ENCODE measurements around the gene PZP. TPM values are rescaled to one million over a fixed set of nuclear protein-coding genes. Genes with fewer than 3 reads are reported as not detected.

PZP gene
- total RNA-seq, 1 experiment from 2014 or later, result not detected

DNA sequence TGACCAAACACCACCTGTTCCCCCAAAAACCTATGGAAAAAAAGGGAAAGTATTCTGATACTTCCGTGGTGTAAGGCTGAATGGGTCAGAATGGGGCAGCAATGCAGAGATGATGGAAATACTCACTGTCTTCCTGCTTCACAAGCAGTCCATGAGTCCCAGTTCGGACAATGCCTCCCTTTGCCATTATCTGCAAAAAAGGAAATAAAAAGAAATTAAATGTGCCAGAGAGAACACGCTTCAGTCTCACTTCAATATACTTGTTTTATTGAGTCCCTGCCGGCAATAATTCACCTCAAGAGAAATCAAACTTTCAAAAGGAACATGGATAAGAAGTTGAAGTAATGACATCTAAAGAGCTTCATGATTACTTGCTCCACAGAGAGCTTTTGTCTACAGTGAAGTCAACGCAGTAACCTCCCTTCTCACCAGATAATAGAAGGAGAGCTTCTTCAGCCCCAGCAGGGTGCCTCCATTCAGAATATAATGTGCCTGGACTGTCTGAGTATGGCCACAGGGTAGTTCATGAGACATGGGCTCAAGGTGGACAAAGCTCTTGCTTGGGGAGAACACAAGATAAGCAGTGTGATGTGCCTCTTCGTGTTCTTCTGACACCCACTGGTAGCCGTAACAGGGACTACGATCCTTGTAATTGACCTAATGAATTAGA lies 107.0 kb downstream of the PZP start:
- Histone ChIP-seq H3K36me3 (ENCODE audit: control insufficient read depth, insufficient read depth, low read length) (no peaks in the 10 kb centered on the region), H3K27me3 (replicated peaks; ENCODE audit: control insufficient read depth, insufficient read depth, low read length) (no peaks in the 10 kb centered on the region), H3K4me1 (no peaks in the 10 kb centered on the region), H3K4me3 (ENCODE audit: low read depth, low read length) (no peak overlapping the region), H3K9me3 (no peaks in the 10 kb centered on the region)
- Mint-ChIP-seq H3K9me3 (ENCODE audit: unreplicated experiment) (no peaks in the 10 kb centered on the region), H3K4me1 (ENCODE audit: low read depth, unreplicated experiment) (no peaks in the 10 kb centered on the region), H3K36me3 (ENCODE audit: insufficient read depth, unreplicated experiment) (no peaks in the 10 kb centered on the region), H3K27me3 (ENCODE audit: insufficient read depth, unreplicated experiment) (no peaks in the 10 kb centered on the region), H3K4me3 (ENCODE audit: unreplicated experiment) (no peak overlapping the region), H3K27ac (ENCODE audit: unreplicated experiment) (no peak overlapping the region)
- intact Hi-C loops (cut with micrococcal nuclease; ENCODE audit: unreplicated experiment), result no loop called here
- TF ChIP-seq, protein P1, sequence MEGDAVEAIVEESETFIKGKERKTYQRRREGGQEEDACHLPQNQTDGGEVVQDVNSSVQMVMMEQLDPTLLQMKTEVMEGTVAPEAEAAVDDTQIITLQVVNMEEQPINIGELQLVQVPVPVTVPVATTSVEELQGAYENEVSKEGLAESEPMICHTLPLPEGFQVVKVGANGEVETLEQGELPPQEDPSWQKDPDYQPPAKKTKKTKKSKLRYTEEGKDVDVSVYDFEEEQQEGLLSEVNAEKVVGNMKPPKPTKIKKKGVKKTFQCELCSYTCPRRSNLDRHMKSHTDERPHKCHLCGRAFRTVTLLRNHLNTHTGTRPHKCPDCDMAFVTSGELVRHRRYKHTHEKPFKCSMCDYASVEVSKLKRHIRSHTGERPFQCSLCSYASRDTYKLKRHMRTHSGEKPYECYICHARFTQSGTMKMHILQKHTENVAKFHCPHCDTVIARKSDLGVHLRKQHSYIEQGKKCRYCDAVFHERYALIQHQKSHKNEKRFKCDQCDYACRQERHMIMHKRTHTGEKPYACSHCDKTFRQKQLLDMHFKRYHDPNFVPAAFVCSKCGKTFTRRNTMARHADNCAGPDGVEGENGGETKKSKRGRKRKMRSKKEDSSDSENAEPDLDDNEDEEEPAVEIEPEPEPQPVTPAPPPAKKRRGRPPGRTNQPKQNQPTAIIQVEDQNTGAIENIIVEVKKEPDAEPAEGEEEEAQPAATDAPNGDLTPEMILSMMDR (IDR thresholded peaks at IDR 0.05; ENCODE audit: insufficient read depth in 1 of 2, low read depth in 1 of 2, low read length in 1 of 2, severe bottlenecking in 1 of 2, unreplicated experiment in 1 of 2), result no peak
- BruUV-seq (replicated peaks), result no TSS peak
- POLR2A ChIA-PET, result no interaction called here
- CTCF ChIA-PET, result no interaction called here
- DNase-seq, result no peak

DNA sequence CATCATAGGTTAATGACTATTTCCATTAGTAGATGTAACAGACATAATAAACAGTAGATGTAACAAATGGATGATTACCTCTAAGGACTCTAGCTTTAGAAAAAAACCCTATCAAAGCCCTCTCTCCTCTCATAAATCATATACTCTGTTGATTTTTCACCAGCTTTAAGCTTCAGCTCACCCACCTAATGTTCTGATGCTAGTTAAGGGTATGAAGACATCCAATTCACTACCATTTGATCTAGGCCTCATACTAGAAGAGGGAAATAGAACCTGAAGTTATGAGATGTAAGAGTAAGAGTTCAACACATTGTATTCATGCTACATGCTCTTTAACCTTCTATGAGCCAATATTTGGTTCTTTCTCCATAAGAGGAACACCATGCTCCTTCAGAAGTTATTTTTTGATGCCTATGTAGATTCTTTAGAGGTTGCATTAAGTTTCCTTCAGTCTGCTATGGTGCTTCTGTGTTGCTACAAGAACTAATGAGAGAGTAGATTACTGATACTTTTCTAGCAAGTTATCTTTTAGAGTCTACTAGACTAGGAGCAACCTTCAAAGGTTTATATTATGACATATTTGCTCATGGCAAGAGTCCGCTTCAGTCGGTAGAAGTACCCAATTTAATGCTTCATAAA lies 108.5 kb downstream of the PZP start:
- Mint-ChIP-seq H3K36me3 (ENCODE audit: insufficient read depth, unreplicated experiment) (no peaks in the 10 kb centered on the region), H3K4me1 (ENCODE audit: low read depth, unreplicated experiment) (no peaks in the 10 kb centered on the region), H3K27me3 (ENCODE audit: insufficient read depth, unreplicated experiment) (no peaks in the 10 kb centered on the region), H3K9me3 (ENCODE audit: unreplicated experiment) (no peaks in the 10 kb centered on the region), H3K27ac (ENCODE audit: unreplicated experiment) (no peak overlapping the region), H3K4me3 (ENCODE audit: unreplicated experiment) (no peak overlapping the region)
- ChIA-PET POLR2A (no interaction called here), CTCF (no interaction called here)
- Histone ChIP-seq H3K36me3 (ENCODE audit: control insufficient read depth, insufficient read depth, low read length) (no peaks in the 10 kb centered on the region), H3K4me1 (no peaks in the 10 kb centered on the region), H3K4me3 (ENCODE audit: low read depth, low read length) (no peak overlapping the region), H3K9me3 (no peaks in the 10 kb centered on the region), H3K27me3 (replicated peaks; ENCODE audit: control insufficient read depth, insufficient read depth, low read length) (no peaks in the 10 kb centered on the region)
- BruUV-seq (replicated peaks), result no TSS peak
- TF ChIP-seq, protein P1 (IDR thresholded peaks at IDR 0.05; ENCODE audit: insufficient read depth in 1 of 2, low read depth in 1 of 2, low read length in 1 of 2, severe bottlenecking in 1 of 2, unreplicated experiment in 1 of 2), result no peak
- intact Hi-C loops (cut with micrococcal nuclease; ENCODE audit: unreplicated experiment), result no loop called here
- DNase-seq, result no peak

Small RNAs within 50 kb of the gene (microRNA-seq; reads per million reads assigned to microRNA genes)
- not detected for gene MIR1244-3

Other genes with a start within 250 kb of the PZP start
- 1.2 and 3.0 TPM in 2 replicates for gene KLRG1, start 218.8 kb downstream of the PZP start, total RNA-seq (2022)
- 0.60 and 1.00 TPM in 2 replicates for gene A2M, start 92.5 kb downstream of the PZP start, total RNA-seq (2022)

All from Caco-2 (cell line).